ENCODE results near the gene TCF23. TPM values are rescaled to one million over a fixed set of nuclear protein-coding genes. Genes with fewer than 3 reads are reported as not detected.

Gene TCF23
- total RNA-seq, 1 donor from 2014 or later = 1.2 TPM

DNA sequence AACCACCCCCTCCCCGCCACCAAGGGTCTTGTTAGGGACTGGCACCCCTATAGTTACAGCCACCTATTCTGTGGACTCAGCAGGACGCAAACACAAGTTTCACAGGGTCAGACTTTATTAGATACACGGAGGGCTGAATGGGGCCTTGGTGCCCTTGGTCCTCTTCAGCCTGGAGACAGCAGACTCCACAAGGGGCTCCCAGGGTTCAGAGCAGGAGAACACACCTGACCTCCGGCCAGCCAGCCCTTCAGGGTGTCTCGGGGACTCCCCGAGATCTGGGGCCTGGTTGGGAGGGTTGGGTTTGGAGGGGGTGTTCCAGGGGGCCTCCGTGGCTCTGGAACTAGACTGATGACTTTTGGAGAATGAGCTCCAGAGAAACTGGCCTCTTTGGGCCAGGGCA lies 12.1 kb upstream of the TCF23 start:
- Histone ChIP-seq H3K4me1 (peaks cover 17% of the 10 kb centered on the region), H3K36me3 (peaks cover 11% of the 10 kb centered on the region), H3K4me3 (no peak overlapping the region), H3K27me3 (ENCODE audit: low read depth) (no peaks in the 10 kb centered on the region), H3K9me3 (no peaks in the 10 kb centered on the region), H3K27ac (no peak overlapping the region)
- ATAC-seq = no peak
- DNase-seq = no peak
- intact Hi-C loops (cut with DNase I) = no loop called here
- TF ChIP-seq, protein P1, sequence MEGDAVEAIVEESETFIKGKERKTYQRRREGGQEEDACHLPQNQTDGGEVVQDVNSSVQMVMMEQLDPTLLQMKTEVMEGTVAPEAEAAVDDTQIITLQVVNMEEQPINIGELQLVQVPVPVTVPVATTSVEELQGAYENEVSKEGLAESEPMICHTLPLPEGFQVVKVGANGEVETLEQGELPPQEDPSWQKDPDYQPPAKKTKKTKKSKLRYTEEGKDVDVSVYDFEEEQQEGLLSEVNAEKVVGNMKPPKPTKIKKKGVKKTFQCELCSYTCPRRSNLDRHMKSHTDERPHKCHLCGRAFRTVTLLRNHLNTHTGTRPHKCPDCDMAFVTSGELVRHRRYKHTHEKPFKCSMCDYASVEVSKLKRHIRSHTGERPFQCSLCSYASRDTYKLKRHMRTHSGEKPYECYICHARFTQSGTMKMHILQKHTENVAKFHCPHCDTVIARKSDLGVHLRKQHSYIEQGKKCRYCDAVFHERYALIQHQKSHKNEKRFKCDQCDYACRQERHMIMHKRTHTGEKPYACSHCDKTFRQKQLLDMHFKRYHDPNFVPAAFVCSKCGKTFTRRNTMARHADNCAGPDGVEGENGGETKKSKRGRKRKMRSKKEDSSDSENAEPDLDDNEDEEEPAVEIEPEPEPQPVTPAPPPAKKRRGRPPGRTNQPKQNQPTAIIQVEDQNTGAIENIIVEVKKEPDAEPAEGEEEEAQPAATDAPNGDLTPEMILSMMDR (IDR thresholded peaks at IDR 0.05) = no peak

DNA sequence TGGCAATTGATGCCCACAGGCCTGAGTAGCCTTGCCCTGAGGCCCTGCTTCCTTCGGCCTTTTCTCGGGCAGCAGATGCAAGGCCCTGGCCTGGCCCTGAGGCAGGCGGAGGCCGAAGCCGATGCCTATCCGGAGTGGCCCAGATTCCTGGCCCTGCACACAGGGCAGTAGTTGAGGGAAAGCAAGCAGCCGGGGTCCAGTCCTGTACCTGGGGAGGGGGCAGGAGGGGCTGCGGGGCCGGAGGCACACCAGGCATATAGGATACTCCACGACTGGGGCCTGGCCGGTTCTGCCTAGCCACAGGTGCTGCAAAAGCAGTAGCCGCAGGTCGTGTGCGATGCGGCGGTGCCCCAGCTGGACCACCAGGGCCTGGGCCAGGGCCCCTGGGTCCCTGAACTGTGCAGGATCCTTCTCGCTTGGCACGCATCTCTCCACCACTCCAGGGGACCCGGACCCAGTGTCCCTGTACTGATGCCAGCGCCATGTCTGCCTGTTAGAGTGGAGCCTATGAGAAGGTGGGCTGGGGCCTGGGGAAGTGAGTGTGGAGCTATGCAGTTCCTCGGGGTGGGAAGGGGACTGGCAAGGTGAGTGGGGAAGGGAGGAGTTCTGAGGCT lies 11.4 kb upstream of the TCF23 start:
- H3K4me1 ChIP-seq = peaks cover 15% of the 10 kb centered on the region
- no peaks in the 10 kb centered on the region for H3K27me3 ChIP-seq (ENCODE audit: low read depth)
- no peak overlapping the region for H3K27ac ChIP-seq
- ATAC-seq (no peak), DNase-seq (no peak)
- intact Hi-C loops (cut with DNase I) = no loop called here
- no peaks in the 10 kb centered on the region for H3K9me3 ChIP-seq
- TF ChIP-seq, protein P1 (IDR thresholded peaks at IDR 0.05) = no peak
- H3K36me3 ChIP-seq = peaks cover 4% of the 10 kb centered on the region
- no peak overlapping the region for H3K4me3 ChIP-seq

DNA sequence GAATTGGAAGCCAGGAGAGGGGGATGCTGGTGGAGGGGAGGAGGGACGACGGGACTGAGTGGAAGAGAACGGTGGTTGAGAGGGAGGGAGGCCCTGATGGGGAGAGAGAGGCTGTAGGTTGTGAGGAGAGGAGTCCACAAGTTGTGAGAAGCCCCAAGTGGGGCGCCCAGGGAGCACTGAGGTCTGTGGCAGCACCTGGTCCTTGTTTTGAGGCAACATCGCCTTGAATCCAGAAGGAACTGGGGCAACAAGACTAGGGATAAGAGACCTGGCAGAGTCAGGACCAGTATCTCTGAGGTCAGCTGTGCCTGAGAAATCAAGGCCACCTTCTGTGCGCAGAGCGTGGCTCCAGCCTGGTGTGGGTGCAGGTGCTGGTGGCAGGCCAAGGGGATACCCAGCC lies 10.7 kb upstream of the TCF23 start:
- intact Hi-C loops (cut with DNase I) = no loop called here

DNA sequence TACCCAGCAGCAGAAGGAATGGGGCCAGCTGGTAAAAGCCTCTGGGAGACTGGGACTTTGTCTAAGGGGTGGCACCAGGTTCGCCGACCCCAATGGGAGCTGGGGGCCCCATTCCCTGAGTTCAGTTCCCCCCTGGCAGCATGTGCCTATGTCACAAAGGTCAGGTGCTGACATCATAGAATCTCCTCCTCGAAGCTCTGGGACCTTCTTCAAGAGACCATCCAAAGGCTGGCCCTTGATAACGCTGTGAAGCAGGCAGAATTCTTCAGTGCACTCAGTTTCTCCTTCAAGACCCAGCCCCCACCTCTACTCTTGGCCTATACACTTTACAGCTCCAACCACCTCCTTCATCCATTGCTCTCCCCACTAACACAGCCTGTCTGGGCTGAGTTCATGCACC lies 9.5 kb upstream of the TCF23 start, which contains the start of gene PRR30:
Gene PRR30, minus strand, starts transcription at position 101 of the 400 bp plus-strand sequence. CDS start 1,081 bp downstream, outside the sequence.
- intact Hi-C loops (cut with DNase I) = no loop called here
- TF ChIP-seq, protein P1 (IDR thresholded peaks at IDR 0.05) = no peak
- Histone ChIP-seq H3K4me1 (no peaks in the 10 kb centered on the region), H3K36me3 (no peaks in the 10 kb centered on the region), H3K4me3 (no peak within 1 kb of the TSS), H3K27ac (no peak within 1 kb of the TSS), H3K9me3 (no peaks in the 10 kb centered on the region), H3K27me3 (ENCODE audit: low read depth) (no peaks in the 10 kb centered on the region)
- DNase-seq = no peak
- no peak for ATAC-seq

More for the DNA sequence above, 10.7 kb upstream of the TCF23 start:
- no peaks in the 10 kb centered on the region for H3K27me3 ChIP-seq (ENCODE audit: low read depth)
- H3K4me3 ChIP-seq = no peak overlapping the region
- DNase-seq (no peak), ATAC-seq (no peak)
- H3K36me3 ChIP-seq = no peaks in the 10 kb centered on the region
- TF ChIP-seq, protein P1 (IDR thresholded peaks at IDR 0.05) = no peak
- peaks cover 8% of the 10 kb centered on the region for H3K4me1 ChIP-seq
- no peaks in the 10 kb centered on the region for H3K9me3 ChIP-seq
- no peak overlapping the region for H3K27ac ChIP-seq

DNA sequence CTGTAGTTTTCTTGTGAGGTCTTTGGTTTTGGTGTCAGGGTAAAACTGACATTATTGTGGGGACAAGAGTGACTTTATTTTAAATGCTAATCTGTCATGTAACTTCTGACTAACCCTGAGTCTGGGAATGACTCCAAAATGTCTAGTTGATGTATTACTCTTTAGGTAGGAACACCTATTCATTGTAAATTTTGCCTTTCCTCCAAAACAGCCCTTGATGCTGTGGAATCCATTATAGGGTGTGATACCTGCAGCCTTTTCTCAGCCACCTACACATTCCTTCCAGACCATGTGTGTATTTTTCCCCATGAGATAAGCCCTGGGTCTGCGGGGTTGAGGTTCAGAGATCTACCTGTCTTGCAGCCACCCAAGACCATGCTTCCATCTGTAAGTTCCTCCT lies 5.5 kb upstream of the TCF23 start:
- Histone ChIP-seq H3K4me3 (no peak overlapping the region), H3K27ac (no peak overlapping the region), H3K27me3 (ENCODE audit: low read depth) (peaks cover 4% of the 10 kb centered on the region), H3K9me3 (no peaks in the 10 kb centered on the region), H3K36me3 (no peaks in the 10 kb centered on the region), H3K4me1 (no peaks in the 10 kb centered on the region)
- TF ChIP-seq, protein P1 (IDR thresholded peaks at IDR 0.05) = no peak
- no peak for DNase-seq
- ATAC-seq = no peak
- intact Hi-C loops (cut with DNase I) = no loop called here

Data from lower lobe of right lung (tissue), 2 donors.